Measurements from ENCODE around the gene NOTO. TPM values are rescaled to one million over a fixed set of nuclear protein-coding genes. Genes with fewer than 3 reads are reported as not detected.

NOTO gene
- total and polyA plus RNA-seq, 2 of the 8 experiments (the other 6 are each of a cell fraction or from before 2014, with no cell fraction given), result 0.33 to 0.54 TPM

GRCh38 chr2:73175663-73176204 lies 26.6 kb upstream of the NOTO start (continued):
- TF ChIP-seq SUZ12 (IDR thresholded peaks at IDR 0.05; ENCODE audit: low read length), result peak; percentile 86; the same call in 1 of the 2 replicates
- no peak for TF ChIP-seq BCL11A (IDR thresholded peaks at IDR 0.05; ENCODE audit: low read depth in 2 of 2, low read length in 2 of 2)
- TF ChIP-seq POLR2AphosphoS5 (IDR thresholded peaks at IDR 0.05; ENCODE audit: low read depth, low read length), result no peak
- no peak for TF ChIP-seq FOSL1 (IDR thresholded peaks at IDR 0.05; ENCODE audit: insufficient read depth, low read depth, low read length)
- TF ChIP-seq EZH2 (IDR thresholded peaks at IDR 0.05; ENCODE audit: low read depth, low read length, severe bottlenecking), result peak; percentile 72
- TF ChIP-seq TAF7 (optimal IDR thresholded peaks at IDR 0.05; ENCODE audit: borderline replicate concordance, low read depth, low read length), result no peak
- no peak for TF ChIP-seq TEAD4 (IDR thresholded peaks at IDR 0.05; ENCODE audit: low read depth, low read length)
- no peak for TF ChIP-seq RAD21 (IDR thresholded peaks at IDR 0.05 in 1 of 2, conservative IDR thresholded peaks at IDR 0.05 in 1 of 2; ENCODE audit: low read depth in 2 of 2, low read length in 2 of 2)
- TF ChIP-seq CTCF (IDR thresholded peaks at IDR 0.05; ENCODE audit: control extremely low read depth in 1 of 3, insufficient read depth in 1 of 3, low read depth in 1 of 3, low read length in 3 of 3), result no peak; a peak in 1 of 4 replicates
- no peak for TF ChIP-seq ATF3 (IDR thresholded peaks at IDR 0.05; ENCODE audit: insufficient read depth, low read depth, low read length)
- TF ChIP-seq YY1 (IDR thresholded peaks at IDR 0.05; ENCODE audit: low read depth, low read length), result no peak
- TF ChIP-seq MAX (IDR thresholded peaks at IDR 0.05), result 0 out of 2 replicates have a peak, but pooled peaks have one; percentile 7
- no peak for TF ChIP-seq BRCA1 (IDR thresholded peaks at IDR 0.05; ENCODE audit: low read depth, low read length)
- no peak for TF ChIP-seq CTBP2 (IDR thresholded peaks at IDR 0.05; ENCODE audit: borderline replicate concordance, insufficient read depth, insufficient read length, low read length)
- peak; percentile 57 for TF ChIP-seq E2F6 (IDR thresholded peaks at IDR 0.05)
- no peak for TF ChIP-seq ZNF274 (IDR thresholded peaks at IDR 0.05; ENCODE audit: borderline replicate concordance, extremely low read depth, low read length)

Measured in H1 (cell line).